GM19193 (cell line): ENCODE data around the gene ZNF827.

Source experiments
- POLR2A ChIP-seq: IDR thresholded peaks from 4 replicates; pipeline ENCODE4 v1.6.1; 2011; ENCODE audit not compliant: insufficient read depth, insufficient read length; ENCODE audit errors: extremely low read depth

Gene ZNF827

GRCh38 chr4:145818011-145818410, 120.6 kb downstream of the ZNF827 start:
- no peak for TF ChIP-seq POLR2A

- no peak for TF ChIP-seq POLR2A
Measured at GRCh38 chr4:145816091-145816490, 122.5 kb downstream of the ZNF827 start.

DNA sequence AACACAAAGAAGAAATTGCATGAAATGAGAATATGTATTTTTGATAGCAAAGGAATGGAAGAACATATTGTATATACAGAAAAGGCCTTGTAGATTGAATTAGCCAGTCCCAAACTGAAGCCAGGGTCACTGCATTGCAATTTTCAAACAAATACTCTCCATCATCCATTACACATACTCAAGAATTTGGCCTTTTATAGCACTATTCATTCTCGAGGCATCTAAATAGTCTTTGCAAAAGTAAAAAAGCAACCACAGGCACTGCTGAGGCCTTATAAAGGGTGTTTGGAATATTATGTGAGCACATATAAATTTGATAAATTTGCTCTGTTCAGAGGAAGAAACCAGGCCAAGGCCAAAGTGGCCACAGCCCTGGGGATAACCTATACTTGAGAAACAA, 123.0 kb downstream of the ZNF827 start:
- TF ChIP-seq POLR2A, result no peak

DNA sequence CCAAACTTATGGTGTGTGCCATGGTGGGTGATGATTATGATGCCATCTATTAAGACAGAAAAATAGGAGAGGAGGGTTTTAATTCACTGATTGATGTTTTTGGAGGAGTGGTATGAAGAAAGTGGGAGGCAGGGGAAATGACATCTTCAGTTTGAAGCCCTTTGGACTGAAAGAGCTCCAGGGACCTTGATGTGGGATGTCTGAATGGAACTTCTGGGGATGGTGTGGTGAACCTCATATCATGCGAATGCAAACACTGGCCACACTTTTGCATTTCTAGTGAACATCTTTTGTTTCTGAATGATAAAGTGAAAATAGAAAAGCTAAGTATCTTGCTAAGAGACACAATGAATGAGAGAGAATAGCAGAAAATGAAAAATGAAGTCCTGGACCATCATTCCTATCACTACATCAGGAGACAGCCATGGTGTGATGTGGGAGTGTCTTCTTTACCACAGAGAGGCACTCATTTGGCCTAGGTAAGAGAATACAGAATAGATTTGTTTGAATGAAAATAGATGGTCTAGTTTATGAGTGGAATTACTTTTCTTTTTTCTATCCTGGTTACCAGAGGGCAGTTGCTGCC, 123.5 kb downstream of the ZNF827 start:
- TF ChIP-seq POLR2A, result no peak

DNA sequence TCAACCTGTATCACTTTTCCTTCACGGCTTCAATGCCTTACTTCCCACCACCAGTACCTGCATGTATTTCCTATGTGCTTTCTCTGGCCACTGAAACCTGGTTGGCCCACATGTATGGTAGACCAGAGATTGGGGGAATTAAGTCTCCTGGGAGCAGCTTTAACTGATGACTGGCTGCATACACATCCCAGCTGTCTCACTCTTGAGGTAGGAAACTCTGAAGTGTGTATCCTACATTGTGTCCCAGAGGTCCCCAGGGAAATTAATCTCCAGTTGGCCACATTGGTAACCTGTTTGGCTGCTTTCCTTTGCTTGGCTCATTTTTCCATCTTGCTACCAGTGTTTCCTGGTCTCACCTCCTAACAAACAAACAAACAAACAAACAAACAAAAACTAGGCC, 124.4 kb downstream of the ZNF827 start:
- TF ChIP-seq POLR2A, result no peak

GRCh38 chr4:145812919-145813318, 125.7 kb downstream of the ZNF827 start:
- TF ChIP-seq POLR2A, result no peak

- TF ChIP-seq POLR2A, result peak; percentile 17
Measured at GRCh38 chr4:145808848-145809512, 129.6 kb downstream of the ZNF827 start.

DNA sequence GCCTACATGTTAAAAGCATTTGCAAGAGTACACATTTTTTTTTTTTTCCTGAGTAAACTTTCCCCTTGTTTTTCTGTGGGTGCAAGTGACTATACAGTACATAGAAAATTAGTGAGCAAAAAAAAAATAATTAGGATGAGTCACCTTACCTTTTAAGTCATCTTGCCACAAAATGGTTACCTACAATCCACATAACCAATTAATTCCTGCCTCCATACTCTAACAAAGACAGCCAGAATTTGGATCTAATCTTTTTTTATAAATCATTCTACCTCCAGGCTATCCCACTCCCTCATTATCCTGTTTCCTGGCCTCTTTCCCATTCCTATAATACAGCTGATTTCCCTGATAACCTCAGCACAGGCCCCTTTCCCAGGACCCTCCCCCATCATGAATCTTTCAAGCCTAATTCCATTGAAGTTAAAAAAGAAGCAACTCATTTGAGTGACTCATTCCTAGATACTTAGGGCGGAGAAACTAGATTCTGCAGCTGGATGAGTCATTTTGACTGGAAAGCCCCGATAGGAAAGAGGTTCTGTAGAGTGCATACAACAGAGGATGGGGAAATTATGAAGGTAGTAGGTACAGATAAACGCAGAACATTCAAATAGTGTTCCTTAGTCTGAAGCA, 130.5 kb downstream of the ZNF827 start:
- no peak for TF ChIP-seq POLR2A

- TF ChIP-seq POLR2A, result no peak
Measured at GRCh38 chr4:145805490-145805889, 133.1 kb downstream of the ZNF827 start.

GRCh38 chr4:145804116-145804515, 134.5 kb downstream of the ZNF827 start:
- TF ChIP-seq POLR2A, result no peak

DNA sequence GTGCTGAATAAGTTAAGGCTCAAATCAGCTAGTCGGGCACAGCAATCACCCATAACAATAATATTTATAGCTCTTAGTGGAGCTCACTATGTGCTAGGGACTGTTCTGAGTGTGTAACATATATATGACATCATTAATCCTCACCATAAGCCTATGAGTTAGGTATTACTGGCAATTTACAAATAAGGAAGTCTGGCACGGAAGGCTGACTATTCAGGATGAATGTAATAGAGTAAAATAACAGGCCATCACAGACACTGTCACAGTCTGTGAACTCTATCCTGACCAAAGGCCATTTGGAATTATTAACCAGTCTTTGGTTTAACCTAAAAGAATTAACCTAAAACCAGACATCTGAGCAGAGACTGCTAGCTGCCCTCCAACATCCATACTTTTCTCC, 139.4 kb downstream of the ZNF827 start:
- no peak for TF ChIP-seq POLR2A

- no peak for TF ChIP-seq POLR2A
Measured at GRCh38 chr4:145797278-145797677, 141.3 kb downstream of the ZNF827 start.

DNA sequence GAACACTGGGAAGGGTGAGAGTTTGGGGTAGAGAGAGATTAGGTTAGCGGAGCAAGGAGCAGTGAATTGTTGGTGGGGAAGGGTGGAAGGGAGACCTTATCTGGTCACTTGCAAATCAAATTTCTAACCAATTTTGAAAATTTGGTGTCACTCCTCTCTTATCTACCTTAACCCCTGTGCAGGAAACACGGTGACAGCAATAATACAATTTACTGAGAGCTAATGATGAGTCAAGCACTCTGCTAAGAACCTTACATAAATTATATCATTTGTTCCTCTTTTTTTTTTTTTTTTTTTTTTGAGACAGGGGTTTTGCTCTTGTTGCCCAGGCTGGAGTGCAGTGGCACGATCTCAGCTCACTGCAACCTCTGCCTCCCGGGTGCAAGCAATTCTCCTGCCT, 142.3 kb downstream of the ZNF827 start:
- TF ChIP-seq POLR2A, result no peak

DNA sequence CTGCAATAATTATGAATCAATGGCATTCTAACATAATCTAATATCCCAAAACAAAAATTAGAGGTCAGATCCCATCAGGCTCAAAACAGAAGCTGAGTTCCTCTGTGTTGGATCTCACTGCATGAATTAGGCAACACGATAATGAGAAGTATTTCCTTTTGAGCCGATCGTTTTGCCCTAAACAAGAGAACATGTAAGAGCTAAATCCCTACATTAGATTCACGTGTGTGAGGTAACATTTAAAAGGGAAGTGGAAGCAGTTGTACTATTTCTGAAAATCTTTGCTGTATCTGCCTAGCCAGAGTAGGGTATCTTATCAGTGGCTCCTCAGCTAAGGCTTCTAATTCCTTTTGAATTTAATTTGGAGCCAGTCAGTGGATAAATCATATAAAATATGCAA, 143.1 kb downstream of the ZNF827 start:
- no peak for TF ChIP-seq POLR2A

GRCh38 chr4:145792429-145792828, 146.2 kb downstream of the ZNF827 start:
- no peak for TF ChIP-seq POLR2A

DNA sequence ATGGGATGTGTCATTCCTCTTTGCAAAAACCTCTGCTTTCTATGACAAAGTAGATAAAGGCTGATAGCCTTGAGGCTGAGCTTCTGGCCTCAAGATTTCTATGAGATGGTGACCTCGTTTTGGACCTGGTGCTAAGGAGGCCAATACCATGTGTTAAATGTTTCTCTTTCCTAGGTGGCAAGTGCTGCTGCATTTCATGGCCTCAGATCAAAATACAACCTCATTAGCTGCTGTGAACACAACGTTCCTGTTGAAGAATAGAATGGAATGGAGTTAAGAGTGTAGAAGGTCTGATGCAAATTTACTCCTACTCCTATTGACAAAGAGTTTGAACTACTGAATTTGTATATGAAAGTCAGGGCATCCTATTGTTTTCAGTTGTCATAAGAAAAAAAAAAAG, 146.6 kb downstream of the ZNF827 start:
- TF ChIP-seq POLR2A, result no peak
